ENCODE data around the gene PARVB. TPM values are rescaled to one million over a fixed set of nuclear protein-coding genes. Genes with fewer than 3 reads are reported as not detected.

The PARVB gene
- total RNA-seq, 2 donors from 2014 or later: 7.3 to 9.2 TPM

GRCh38 chr22:44146088-44146861 is 122.2 kb downstream of the PARVB start:
- 80 to 83% methylated on average over 31 to 33 of the region's 33 CpGs for WGBS, 2 donors
- intact Hi-C loops (cut with DNase I): no loop called here
- H3K9me3 ChIP-seq: no peaks in the 10 kb centered on the region
- H3K36me3 ChIP-seq (replicated peaks in 1 of 2; ENCODE audit: insufficient read depth in 1 of 2, low read depth in 2 of 2): no peaks in the 10 kb centered on the region
- no peak overlapping the region for H3K27ac ChIP-seq
- H3K27me3 ChIP-seq: no peaks in the 10 kb centered on the region
- DNase-seq: no peak
- no peaks in the 10 kb centered on the region for H3K4me1 ChIP-seq
- H3K4me3 ChIP-seq: no peak overlapping the region
- no peak for TF ChIP-seq POLR2A (IDR thresholded peaks at IDR 0.05)
- TF ChIP-seq CTCF (IDR thresholded peaks at IDR 0.05): no peak
- no peak for ATAC-seq

- ATAC-seq (no peak), DNase-seq (no peak)
- TF ChIP-seq CTCF (IDR thresholded peaks at IDR 0.05) (no peak), POLR2A (IDR thresholded peaks at IDR 0.05) (no peak)
- Histone ChIP-seq H3K27me3 (no peaks in the 10 kb centered on the region), H3K27ac (no peak overlapping the region), H3K4me3 (no peak overlapping the region), H3K36me3 (replicated peaks in 1 of 2; ENCODE audit: insufficient read depth in 1 of 2, low read depth in 2 of 2) (no peaks in the 10 kb centered on the region), H3K9me3 (no peaks in the 10 kb centered on the region), H3K4me1 (no peaks in the 10 kb centered on the region)
- intact Hi-C loops (cut with DNase I): no loop called here
- 62 to 79% methylated on average over 12 of the region's 12 CpGs for WGBS, 2 donors
Observed at GRCh38 chr22:44147008-44147645, 123.0 kb downstream of the PARVB start.

GRCh38 chr22:44147821-44148574 is 123.9 kb downstream of the PARVB start:
- Histone ChIP-seq H3K27ac (no peak overlapping the region), H3K27me3 (no peaks in the 10 kb centered on the region), H3K4me1 (no peaks in the 10 kb centered on the region), H3K9me3 (no peaks in the 10 kb centered on the region), H3K4me3 (no peak overlapping the region), H3K36me3 (replicated peaks in 1 of 2; ENCODE audit: insufficient read depth in 1 of 2, low read depth in 2 of 2) (no peaks in the 10 kb centered on the region)
- WGBS, 2 donors: 55 to 64% methylated on average over 24 to 27 of the region's 27 CpGs
- ATAC-seq (no peak), DNase-seq (no peak)
- TF ChIP-seq CTCF (IDR thresholded peaks at IDR 0.05): no peak
- no peak for TF ChIP-seq POLR2A (IDR thresholded peaks at IDR 0.05)
- intact Hi-C loops (cut with DNase I): no loop called here

GRCh38 chr22:44151676-44152075 is 127.6 kb downstream of the PARVB start:
- TF ChIP-seq CTCF (IDR thresholded peaks at IDR 0.05): no peak
- no peak for TF ChIP-seq POLR2A (IDR thresholded peaks at IDR 0.05)
- Histone ChIP-seq H3K27ac (no peak overlapping the region), H3K4me1 (no peaks in the 10 kb centered on the region), H3K9me3 (no peaks in the 10 kb centered on the region), H3K36me3 (replicated peaks in 1 of 2; ENCODE audit: insufficient read depth in 1 of 2, low read depth in 2 of 2) (no peaks in the 10 kb centered on the region), H3K27me3 (no peaks in the 10 kb centered on the region), H3K4me3 (no peak overlapping the region)
- DNase-seq (no peak), ATAC-seq (no peak)
- intact Hi-C loops (cut with DNase I): no loop called here
- 64 to 75% methylated on average over 4 of the region's 4 CpGs for WGBS, 2 donors

All from body of pancreas (tissue), 4 donors.